GM21786 (cell line): ENCODE measurements around the gene OXLD1.
A peak's percentile ranks its signal among the peaks of the same experiment; 100 is the strongest.
"Not testable (repeated sequence)": the region's sequence is repeated elsewhere in the genome, so short reads cannot be mapped to it uniquely, and the experiment has no call there.

Experiments
- ATAC-seq: cut with Tn5 transposase; IDR thresholded peaks from one replicate; pipeline ENCODE4 v1.9.1; 2021; ENCODE audit not compliant: unreplicated experiment

OXLD1 gene

GRCh38 chr17:81683584-81684441, 17.4 kb upstream of the OXLD1 start, which contains the start of the genes ARL16 and HGS:
Gene ARL16 (minus strand): TSS chr17:81683797. CDS start chr17:81683753, 44 bp downstream.
Gene HGS (plus strand): TSS chr17:81684011. CDS start chr17:81684067, 56 bp downstream.
- peak; percentile 94 for ATAC-seq

GRCh38 chr17:81683208-81683583, 16.8 kb upstream of the OXLD1 start:
- no peak for ATAC-seq

- no peak for ATAC-seq
Observed at GRCh38 chr17:81682565-81683207, 16.3 kb upstream of the OXLD1 start.

- ATAC-seq: no peak
Observed at GRCh38 chr17:81681672-81682071, 15.3 kb upstream of the OXLD1 start.

GRCh38 chr17:81680150-81680549, 13.7 kb upstream of the OXLD1 start:
- no peak for ATAC-seq

- no peak for ATAC-seq
Observed at GRCh38 chr17:81676906-81677305, 10.5 kb upstream of the OXLD1 start.

GRCh38 chr17:81675515-81676221, 9.3 kb upstream of the OXLD1 start:
- not testable (repeated sequence) for ATAC-seq

GRCh38 chr17:81673561-81674258, 7.3 kb upstream of the OXLD1 start:
- no peak for ATAC-seq

GRCh38 chr17:81672954-81673353, 6.5 kb upstream of the OXLD1 start:
- no peak for ATAC-seq

GRCh38 chr17:81672504-81672903, 6.1 kb upstream of the OXLD1 start:
- no peak for ATAC-seq

- no peak for ATAC-seq
Observed at GRCh38 chr17:81667754-81668153, 1.3 kb upstream of the OXLD1 start.

- ATAC-seq: peak; percentile 4
Observed at GRCh38 chr17:81666092-81666341, 388 bp downstream of the OXLD1 start.

GRCh38 chr17:81665205-81666091, 957 bp downstream of the OXLD1 start:
- ATAC-seq: no peak

GRCh38 chr17:81664051-81664470, 2.3 kb downstream of the OXLD1 start:
- no peak for ATAC-seq

- no peak for ATAC-seq
Observed at GRCh38 chr17:81662002-81662401, 4.4 kb downstream of the OXLD1 start.

- ATAC-seq: no peak
Observed at GRCh38 chr17:81660441-81660840, 6.0 kb downstream of the OXLD1 start.

- no peak for ATAC-seq
Observed at GRCh38 chr17:81659038-81659437, 7.4 kb downstream of the OXLD1 start.

GRCh38 chr17:81656835-81657234, 9.6 kb downstream of the OXLD1 start:
- no peak for ATAC-seq

- ATAC-seq: no peak
Observed at GRCh38 chr17:81656118-81656743, 10.2 kb downstream of the OXLD1 start, which contains the start of gene PDE6G. Gene PDE6G (minus strand): TSS chr17:81656542. CDS start chr17:81653305, 3,237 bp downstream.
